Esophagus squamous epithelium (tissue), 5 donors: ENCODE results near the gene AARSD1. TPM values are rescaled to one million over a fixed set of nuclear protein-coding genes. Genes with fewer than 3 reads are reported as not detected.
"Not testable (repeated sequence)": the region's sequence is repeated elsewhere in the genome, so short reads cannot be mapped to it uniquely, and the experiment has no call there.

Experiments used
- DNase-seq: peaks from one replicate; lab custom pipeline; 2025; lab: John Stamatoyannopoulos, UW
- H3K27ac ChIP-seq, 4 donors: fragments of 200-600 bp; sonication (generic); one replicate each; pipeline ENCODE4 v1.5.1; 2016 to 2019; ENCODE audit warnings: mild to moderate bottlenecking in 1 of 4
- H3K27me3 ChIP-seq, 4 donors: fragments of 200-600 bp; sonication (generic); 1 replicate in 3 of 4; 2 replicates in 1 of 4; pipeline versions ENCODE4 v1.5.1 to v1.6.0; 2017 to 2021; ENCODE audit warnings: antibody characterized with exemption in 1 of 4
- H3K36me3 ChIP-seq, 3 donors: fragments of 200-600 bp; sonication (generic); one replicate each; pipeline ENCODE4 v1.5.1; 2016 to 2019
- H3K4me1 ChIP-seq, 3 donors: fragments of 200-600 bp; sonication (generic); one replicate each; pipeline ENCODE4 v1.5.1; 2017 to 2019
- H3K4me3 ChIP-seq, 4 donors: fragments of 200-600 bp; sonication (generic); 1 replicate in 3 of 4; 2 replicates in 1 of 4; pipeline ENCODE4 v1.5.1; 2016 to 2019; ENCODE audit warnings: mild to moderate bottlenecking in 2 of 4, moderate library complexity in 1 of 4
- H3K9me3 ChIP-seq, 3 donors: fragments of 200-600 bp; sonication (generic); one replicate each; pipeline ENCODE4 v1.5.1; 2016 to 2019
- CTCF ChIP-seq, 6 experiments: fragments of 450-650 bp in 4 of 6; fragments of 200-600 bp in 2 of 6; sonication (generic) in 2 of 6; IDR thresholded peaks; one replicate each; pipeline ENCODE4 v1.5.1; 2016 to 2019; ENCODE audit warnings: antibody characterized with exemption in 6 of 6, mild to moderate bottlenecking in 4 of 6, moderate library complexity in 4 of 6
- POLR2A ChIP-seq, 4 donors: fragments of 450-650 bp; IDR thresholded peaks; one replicate each; pipeline ENCODE4 v1.6.1; 2017; ENCODE audit warnings: antibody characterized with exemption in 4 of 4, mild to moderate bottlenecking in 4 of 4, moderate library complexity in 3 of 4
- WGBS, 2 donors: methylation state at CpG; one replicate each; pipeline ENCODE4 v1.1.5; 2018; 5-methylcytosine and 5-hydroxymethylcytosine counted together
- intact Hi-C: fragments of 100-400 bp; cut with DNase I; formaldehyde crosslinking; loops from one replicate; pipeline ENCODE4 v1.15.0; 2022
- total RNA-seq, 4 donors: library from RNA; depleted of rRNA; stranded (reverse); fragments of >200 nt; gene quantifications; one replicate each; pipeline ENCODE4 v1.1.0, GENCODE V29; 2016
- donor health status: DM: yes; HTN: yes; CAD: no.

Gene AARSD1
- total RNA-seq, 4 donors from 2014 or later, result 14.2 to 25.9 (median 22.6) TPM

GRCh38 chr17:43006639-43007551 is 42.6 kb upstream of the AARSD1 start, which contains the start of gene IFI35:
TSS of gene IFI35 (plus strand) at chr17:43006784. CDS start at chr17:43006948, 164 bp downstream.
- peak in 5 of 6 experiments; percentile 24 to 50 (median 32) for TF ChIP-seq CTCF (IDR thresholded peaks at IDR 0.05)
- TF ChIP-seq POLR2A (IDR thresholded peaks at IDR 0.05), result peak in 2 of 4 donors; percentile 10 to 20
- intact Hi-C loops, result no loop called here

GRCh38 chr17:43003542-43004172 is 39.4 kb upstream of the AARSD1 start:
- no peak for DNase-seq
- TF ChIP-seq POLR2A (IDR thresholded peaks at IDR 0.05) (no peak), CTCF (IDR thresholded peaks at IDR 0.05) (peak in 1 of 6 experiments; percentile 23)
- H3K4me3 ChIP-seq, result no peak overlapping the region
- intact Hi-C loops, result no loop called here
- no peaks in the 10 kb centered on the region for H3K27me3 ChIP-seq
- 14 to 54% methylated on average over 3 to 5 of the region's 5 CpGs for WGBS, 2 donors
- peaks cover 10 to 56% (median 28%) of the 10 kb centered on the region in 3 donors for H3K36me3 ChIP-seq
- H3K27ac ChIP-seq, result peak overlapping the region in 1 of 4 donors; percentile 3
- peaks cover 17 to 80% (median 42%) of the 10 kb centered on the region in 3 donors for H3K4me1 ChIP-seq
- H3K9me3 ChIP-seq, result no peaks in the 10 kb centered on the region

More at GRCh38 chr17:43006639-43007551, 42.6 kb upstream of the AARSD1 start, which contains the start of gene IFI35:
- H3K9me3 ChIP-seq, result no peaks in the 10 kb centered on the region
- no peaks in the 10 kb centered on the region for H3K27me3 ChIP-seq
- DNase-seq, result peak; percentile 34
- peak within 1 kb of the TSS; percentile 90 to 97 (median 94) for H3K27ac ChIP-seq
- peaks cover 4 to 31% (median 15%) of the 10 kb centered on the region in 3 donors for H3K36me3 ChIP-seq
- H3K4me1 ChIP-seq, result peaks cover 3 to 79% (median 22%) of the 10 kb centered on the region in 3 donors
- 2 to 8% methylated on average over 10 of the region's 18 CpGs for WGBS, 2 donors
- H3K4me3 ChIP-seq, result peak within 1 kb of the TSS; percentile 47 to 87 (median 69)

- WGBS, 2 donors, result 84 to 86% methylated on average over 8 to 13 of the region's 13 CpGs
- H3K9me3 ChIP-seq, H3K4me3 ChIP-seq, intact Hi-C loops, DNase-seq, H3K27me3 ChIP-seq: not testable (repeated sequence)
- peak overlapping the region in 3 of 4 donors; percentile 4 to 66 (median 53) for H3K27ac ChIP-seq
- peaks cover 10 to 56% (median 28%) of the 10 kb centered on the region in 3 donors for H3K36me3 ChIP-seq
- peaks cover 20 to 62% (median 36%) of the 10 kb centered on the region in 3 donors for H3K4me1 ChIP-seq
These were observed 36.6 kb upstream of the AARSD1 start for GRCh38 chr17:43000894-43001293.

- DNase-seq, result no peak
These were observed 34.8 kb upstream of the AARSD1 start for GRCh38 chr17:42999003-42999525.

More at GRCh38 chr17:42999003-42999525, 34.8 kb upstream of the AARSD1 start:
- TF ChIP-seq CTCF (IDR thresholded peaks at IDR 0.05), result no peak
- no peak for TF ChIP-seq POLR2A (IDR thresholded peaks at IDR 0.05)
- intact Hi-C loops, result no loop called here
- Histone ChIP-seq H3K36me3 (peaks cover 10 to 55% (median 28%) of the 10 kb centered on the region in 3 donors), H3K27ac (peak overlapping the region; percentile 86 to 98 (median 96)), H3K4me1 (peaks cover 20 to 58% (median 36%) of the 10 kb centered on the region in 3 donors), H3K27me3 (no peaks in the 10 kb centered on the region), H3K9me3 (no peaks in the 10 kb centered on the region), H3K4me3 (peak overlapping the region; percentile 53 to 95 (median 75))
- WGBS, 2 donors, result 2 to 10% methylated on average over 10 of the region's 10 CpGs
